ENCODE data around the gene VCL. TPM values are rescaled to one million over a fixed set of nuclear protein-coding genes. Genes with fewer than 3 reads are reported as not detected.

VCL gene
- total RNA-seq, 1 donor from 2014 or later: 74.6 TPM

GRCh38 chr10:73975388-73975787 lies 22.5 kb upstream of the VCL start:
- DNase-seq (ENCODE audit: low read depth, low spot score): no peak
- Mint-ChIP-seq H3K27me3 (ENCODE audit: low read depth) (no peaks in the 10 kb centered on the region), H3K27ac (ENCODE audit: unreplicated experiment) (no peak overlapping the region), H3K4me1 (peaks cover 12% of the 10 kb centered on the region), H3K4me3 (no peak overlapping the region), H3K36me3 (ENCODE audit: low read depth) (no peaks in the 10 kb centered on the region), H3K9me3 (no peaks in the 10 kb centered on the region)
- TF ChIP-seq CTCF (conservative IDR thresholded peaks at IDR 0.05): no peak

GRCh38 chr10:73979141-73979808 lies 18.6 kb upstream of the VCL start:
- H3K27me3 Mint-ChIP-seq (ENCODE audit: low read depth): no peaks in the 10 kb centered on the region
- no peaks in the 10 kb centered on the region for H3K9me3 Mint-ChIP-seq
- TF ChIP-seq CTCF (conservative IDR thresholded peaks at IDR 0.05): no peak
- H3K4me1 Mint-ChIP-seq: peaks cover 12% of the 10 kb centered on the region
- H3K27ac Mint-ChIP-seq (ENCODE audit: unreplicated experiment): no peak overlapping the region
- H3K36me3 Mint-ChIP-seq (ENCODE audit: low read depth): no peaks in the 10 kb centered on the region
- DNase-seq (ENCODE audit: low read depth, low spot score): no peak
- no peak overlapping the region for H3K4me3 Mint-ChIP-seq

GRCh38 chr10:73979809-73980433 lies 18.0 kb upstream of the VCL start:
- H3K27ac Mint-ChIP-seq (ENCODE audit: unreplicated experiment): no peak overlapping the region
- no peaks in the 10 kb centered on the region for H3K36me3 Mint-ChIP-seq (ENCODE audit: low read depth)
- TF ChIP-seq CTCF (conservative IDR thresholded peaks at IDR 0.05): no peak
- H3K27me3 Mint-ChIP-seq (ENCODE audit: low read depth): no peaks in the 10 kb centered on the region
- peaks cover 12% of the 10 kb centered on the region for H3K4me1 Mint-ChIP-seq
- no peak overlapping the region for H3K4me3 Mint-ChIP-seq
- no peaks in the 10 kb centered on the region for H3K9me3 Mint-ChIP-seq
- no peak for DNase-seq (ENCODE audit: low read depth, low spot score)

- Mint-ChIP-seq H3K4me3 (no peak overlapping the region), H3K27ac (ENCODE audit: unreplicated experiment) (no peak overlapping the region), H3K9me3 (no peaks in the 10 kb centered on the region), H3K36me3 (ENCODE audit: low read depth) (no peaks in the 10 kb centered on the region), H3K4me1 (peaks cover 12% of the 10 kb centered on the region), H3K27me3 (ENCODE audit: low read depth) (no peaks in the 10 kb centered on the region)
- DNase-seq (ENCODE audit: low read depth, low spot score): no peak
- no peak for TF ChIP-seq CTCF (conservative IDR thresholded peaks at IDR 0.05)
Observed at GRCh38 chr10:73981812-73982211, 16.1 kb upstream of the VCL start.

GRCh38 chr10:73983096-73984047 lies 14.5 kb upstream of the VCL start:
- Mint-ChIP-seq H3K4me3 (no peak overlapping the region), H3K4me1 (peaks cover 12% of the 10 kb centered on the region), H3K27ac (ENCODE audit: unreplicated experiment) (no peak overlapping the region), H3K36me3 (ENCODE audit: low read depth) (no peaks in the 10 kb centered on the region), H3K27me3 (ENCODE audit: low read depth) (no peaks in the 10 kb centered on the region), H3K9me3 (no peaks in the 10 kb centered on the region)
- no peak for TF ChIP-seq CTCF (conservative IDR thresholded peaks at IDR 0.05)
- DNase-seq (ENCODE audit: low read depth, low spot score): no peak

Data from neural crest cell (in vitro differentiated cells).